Right atrium auricular region (tissue), 2 donors: ENCODE measurements around the gene NAT8L. TPM values are rescaled to one million over a fixed set of nuclear protein-coding genes. Genes with fewer than 3 reads are reported as not detected.

Experiments used
- DNase-seq: peaks from one replicate; pipeline ENCODE4 v3.0.0-alpha.2; 2019; ENCODE audit warnings: low spot score
- H3K27ac ChIP-seq, 2 donors: fragments of 200-600 bp; sonication (generic); 1 replicate in 1 of 2; 2 replicates in 1 of 2; pipeline ENCODE4 v1.5.1; 2016 to 2019
- H3K27me3 ChIP-seq, 2 donors: fragments of 200-600 bp; sonication (generic); one replicate each; pipeline versions ENCODE4 v1.5.1 to v1.6.0; 2017 to 2019
- H3K36me3 ChIP-seq: fragments of 200-600 bp; sonication (generic); one replicate; pipeline ENCODE4 v1.5.1; 2016
- H3K4me1 ChIP-seq, 2 donors: fragments of 200-600 bp; sonication (generic); one replicate each; pipeline versions ENCODE4 v1.5.1 to v1.6.0; 2017 to 2019
- H3K4me3 ChIP-seq, 2 donors: fragments of 200-600 bp; sonication (generic); 1 replicate in 1 of 2; 2 replicates in 1 of 2; pipeline ENCODE4 v1.5.1; 2017 to 2019; ENCODE audit warnings: mild to moderate bottlenecking in 1 of 2, moderate library complexity in 1 of 2
- H3K9me3 ChIP-seq, 2 donors: fragments of 200-600 bp; sonication (generic); one replicate each; pipeline ENCODE4 v1.5.1; 2019
- CTCF ChIP-seq, 2 donors: fragments of 200-600 bp; sonication (generic); IDR thresholded peaks; one replicate each; pipeline ENCODE4 v1.5.1; 2019; ENCODE audit warnings: antibody characterized with exemption in 2 of 2
- total RNA-seq, 2 donors: library from RNA; depleted of rRNA; stranded (reverse); fragments of >200 nt; gene quantifications; one replicate each; pipeline ENCODE4 v1.1.0, GENCODE V29; 2016

Gene NAT8L
- total RNA-seq, 2 donors from 2014 or later, result 3.0 to 3.2 TPM

GRCh38 chr4:2066011-2066551 lies 7.0 kb downstream of the NAT8L start:
- TF ChIP-seq CTCF (IDR thresholded peaks at IDR 0.05), result no peak
- H3K27me3 ChIP-seq, result no peaks in the 10 kb centered on the region
- H3K9me3 ChIP-seq, result no peaks in the 10 kb centered on the region
- H3K27ac ChIP-seq, result no peak overlapping the region
- H3K4me1 ChIP-seq, result no peaks in the 10 kb centered on the region
- no peak overlapping the region for H3K4me3 ChIP-seq
- DNase-seq, result no peak
- no peaks in the 10 kb centered on the region for H3K36me3 ChIP-seq

DNA sequence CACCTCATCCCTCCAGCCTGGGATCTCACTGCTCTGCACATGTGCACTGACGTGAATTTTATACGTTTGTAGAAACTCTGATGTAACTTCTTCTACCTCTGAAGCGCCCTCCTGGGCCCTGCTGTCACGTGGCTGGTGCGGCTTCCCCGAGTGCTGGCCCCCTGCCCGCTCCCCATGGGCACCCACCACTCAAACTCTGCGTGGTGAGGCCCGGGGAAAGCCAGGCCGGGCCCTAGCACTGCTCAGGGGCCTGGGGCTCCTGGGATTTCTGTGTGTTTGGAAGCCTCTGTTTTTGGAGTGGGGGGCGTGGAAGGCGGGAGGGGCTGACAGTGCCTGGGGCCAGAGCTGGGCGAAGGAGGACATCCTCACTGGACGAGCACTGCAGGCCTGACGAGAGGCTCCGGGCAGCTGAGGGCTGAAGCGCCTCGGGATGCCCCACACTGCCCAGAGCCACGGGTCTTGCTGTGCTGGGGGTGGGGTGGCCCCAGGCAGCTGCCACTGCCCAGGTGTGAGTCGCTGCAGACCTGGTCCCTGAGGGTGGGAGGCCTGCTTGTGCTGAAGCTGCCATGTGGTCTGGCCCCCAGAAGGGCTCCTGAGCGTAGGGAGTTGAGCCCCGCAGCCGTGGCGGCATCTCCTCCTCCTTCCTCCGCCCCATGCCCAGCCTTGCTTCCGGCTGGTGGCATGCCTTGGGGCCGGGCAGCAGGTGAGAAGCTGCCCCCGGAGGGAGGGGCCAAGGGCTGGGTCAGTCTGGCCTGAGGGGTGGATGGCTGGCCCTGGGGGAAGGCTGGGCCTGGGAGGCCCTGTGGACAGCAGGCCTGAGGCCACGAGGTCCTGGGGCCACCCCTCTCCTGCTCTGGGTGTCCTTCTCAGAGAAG lies 7.7 kb downstream of the NAT8L start:
- Histone ChIP-seq H3K36me3 (no peaks in the 10 kb centered on the region), H3K9me3 (no peaks in the 10 kb centered on the region), H3K27me3 (no peaks in the 10 kb centered on the region), H3K4me3 (no peak overlapping the region), H3K27ac (no peak overlapping the region), H3K4me1 (no peaks in the 10 kb centered on the region)
- TF ChIP-seq CTCF (IDR thresholded peaks at IDR 0.05), result no peak
- no peak for DNase-seq

DNA sequence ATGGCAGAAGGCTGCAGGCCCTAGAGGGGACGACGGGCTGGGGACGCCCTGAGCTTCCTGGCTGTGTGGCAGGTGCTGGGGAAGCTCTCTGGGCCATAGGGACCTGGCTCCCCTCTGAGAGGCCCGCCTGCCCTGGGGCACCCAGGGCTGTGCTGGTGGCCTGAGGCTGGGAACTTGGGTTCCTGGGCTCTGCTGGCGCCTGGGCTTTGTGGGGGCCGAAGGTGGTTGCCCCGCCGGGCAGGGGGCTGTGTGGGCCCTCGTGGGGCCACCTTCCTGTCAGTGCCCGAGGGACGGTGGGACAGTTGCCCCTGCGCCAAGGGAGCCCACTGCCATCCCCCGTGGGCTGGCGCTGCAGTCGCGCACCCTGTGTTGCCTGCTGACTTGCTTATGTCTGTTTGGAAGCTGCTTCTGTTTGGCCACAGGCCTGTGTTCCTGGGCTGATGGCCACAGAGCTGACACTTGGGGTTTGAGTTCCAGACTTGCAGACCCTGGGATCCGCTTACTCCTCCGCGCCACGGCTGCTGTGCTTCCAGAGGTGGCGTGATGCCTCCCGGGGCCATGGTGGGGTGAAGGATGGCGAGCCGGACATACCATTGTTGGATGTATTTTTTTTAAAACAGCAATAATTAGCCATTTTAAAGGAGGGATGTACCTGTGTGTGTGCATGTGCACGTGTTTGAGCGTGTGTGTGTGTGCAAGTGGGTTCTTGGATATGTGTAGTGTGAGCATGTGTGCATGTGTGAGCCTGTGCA lies 8.5 kb downstream of the NAT8L start:
- H3K27ac ChIP-seq, result no peak overlapping the region
- H3K36me3 ChIP-seq, result no peaks in the 10 kb centered on the region
- no peak for DNase-seq
- H3K4me1 ChIP-seq, result no peaks in the 10 kb centered on the region
- no peaks in the 10 kb centered on the region for H3K27me3 ChIP-seq
- TF ChIP-seq CTCF (IDR thresholded peaks at IDR 0.05), result no peak
- H3K9me3 ChIP-seq, result no peaks in the 10 kb centered on the region
- H3K4me3 ChIP-seq, result no peak overlapping the region

DNA sequence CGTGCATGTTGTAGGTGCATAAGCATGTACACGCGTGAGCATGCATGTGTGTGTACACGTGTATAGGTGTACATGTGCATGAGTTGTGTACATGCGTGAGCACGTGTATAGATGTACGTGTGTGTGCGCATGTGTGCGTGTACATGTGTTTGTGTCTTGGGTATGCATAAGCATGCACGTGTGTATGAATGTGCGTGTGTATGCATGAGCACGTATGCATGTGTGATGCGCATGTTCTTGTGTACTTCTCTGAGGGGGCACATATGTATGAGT lies 9.0 kb downstream of the NAT8L start:
- H3K27me3 ChIP-seq, result no peaks in the 10 kb centered on the region
- no peak for DNase-seq

DNA sequence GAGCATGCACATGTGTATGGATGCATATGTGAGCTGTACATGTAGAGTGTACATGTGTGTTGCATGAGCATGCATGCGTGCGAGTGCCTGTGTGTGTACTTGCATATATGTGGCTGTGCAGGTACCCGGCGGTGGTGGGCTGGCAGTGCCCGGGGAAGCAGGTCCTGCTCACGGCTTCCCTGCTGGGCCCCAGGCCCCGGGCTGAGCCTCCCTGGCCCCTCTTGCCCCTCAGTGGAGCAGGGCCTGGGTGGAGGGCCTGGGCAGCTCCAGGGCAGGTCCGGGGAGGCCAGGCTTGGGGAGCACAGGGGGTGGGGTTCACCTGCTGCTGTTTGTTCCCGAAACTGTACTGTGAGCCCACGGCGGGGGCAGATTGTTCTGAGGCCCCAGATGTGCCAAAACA lies 9.4 kb downstream of the NAT8L start:
- Histone ChIP-seq H3K36me3 (no peaks in the 10 kb centered on the region), H3K9me3 (no peaks in the 10 kb centered on the region), H3K4me1 (no peaks in the 10 kb centered on the region), H3K27me3 (no peaks in the 10 kb centered on the region), H3K4me3 (no peak overlapping the region), H3K27ac (no peak overlapping the region)
- no peak for TF ChIP-seq CTCF (IDR thresholded peaks at IDR 0.05)
- DNase-seq, result no peak

More for the DNA sequence above, 9.0 kb downstream of the NAT8L start:
- Histone ChIP-seq H3K9me3 (no peaks in the 10 kb centered on the region), H3K4me1 (no peaks in the 10 kb centered on the region), H3K4me3 (no peak overlapping the region), H3K27ac (no peak overlapping the region), H3K36me3 (no peaks in the 10 kb centered on the region)
- no peak for TF ChIP-seq CTCF (IDR thresholded peaks at IDR 0.05)
